GM12873 (cell line): ENCODE data around the gene OTOP3.

Experiments
- CTCF ChIP-seq: IDR thresholded peaks from 2 replicates; pipeline ENCODE4 v1.5.1; 2012; ENCODE audit warnings: low read depth, mild to moderate bottlenecking, moderate library complexity, low read length, control low read depth; ENCODE audit not compliant: insufficient read depth; ENCODE audit errors: missing control alignments

Gene OTOP3

DNA sequence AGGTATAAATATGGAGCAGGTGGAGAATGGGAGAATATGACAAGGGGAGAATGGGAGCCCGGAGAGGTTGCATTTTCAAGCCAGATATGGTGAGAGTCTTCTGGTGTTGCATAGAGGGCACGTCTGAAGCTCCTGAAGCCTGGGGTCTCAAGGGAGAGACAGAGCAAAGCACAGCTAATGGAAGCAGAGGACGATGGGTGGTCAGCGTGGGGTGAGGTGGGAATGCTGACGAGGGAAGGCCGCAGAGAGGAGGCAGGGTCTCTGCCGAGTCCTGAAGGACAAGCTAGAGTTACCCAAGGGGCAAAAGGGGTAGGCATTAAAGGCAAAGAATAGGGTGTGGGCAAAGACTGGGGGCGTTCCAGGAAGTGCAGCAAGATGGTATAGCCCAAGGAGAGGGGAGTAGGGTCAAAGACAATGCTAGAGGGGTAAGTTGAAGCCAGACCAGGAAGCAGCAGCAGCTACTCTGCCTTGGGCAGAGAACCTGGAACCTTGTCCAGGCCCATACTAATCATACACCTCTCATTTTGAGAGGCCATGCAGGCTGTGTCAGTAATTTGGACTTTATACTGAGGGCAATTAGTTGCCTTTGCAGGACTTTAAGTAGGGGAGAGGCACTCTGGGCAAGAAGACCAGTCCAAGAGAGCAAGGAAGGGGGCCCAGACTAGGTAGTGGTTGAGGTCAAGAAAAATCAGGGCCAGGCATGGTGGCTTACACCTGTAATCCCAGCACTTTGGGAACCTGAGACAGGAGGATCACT, 2.7 kb downstream of the OTOP3 start:
- no peak for TF ChIP-seq CTCF

DNA sequence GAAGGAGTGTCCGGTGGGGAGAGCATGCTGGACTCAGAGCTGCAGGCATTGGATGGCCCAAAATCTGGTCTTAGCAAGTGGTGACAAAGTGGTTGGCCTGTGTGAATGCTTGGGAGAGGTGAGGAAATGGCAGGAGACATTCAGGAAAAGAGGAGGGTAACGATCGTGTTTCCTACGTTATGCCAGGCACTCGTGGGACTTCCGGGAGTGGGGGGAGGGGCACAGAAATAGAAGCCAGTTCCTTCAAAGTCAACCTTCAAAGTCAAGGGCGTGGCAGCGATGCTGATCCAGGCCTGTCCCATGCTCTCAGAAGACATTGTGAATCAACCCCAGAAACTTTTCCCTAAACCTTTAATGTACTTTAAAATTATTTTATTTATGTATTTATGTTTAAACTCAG, 3.8 kb downstream of the OTOP3 start:
- TF ChIP-seq CTCF: no peak

GRCh38 chr17:74941128-74941725, 5.5 kb downstream of the OTOP3 start:
- no peak for TF ChIP-seq CTCF

DNA sequence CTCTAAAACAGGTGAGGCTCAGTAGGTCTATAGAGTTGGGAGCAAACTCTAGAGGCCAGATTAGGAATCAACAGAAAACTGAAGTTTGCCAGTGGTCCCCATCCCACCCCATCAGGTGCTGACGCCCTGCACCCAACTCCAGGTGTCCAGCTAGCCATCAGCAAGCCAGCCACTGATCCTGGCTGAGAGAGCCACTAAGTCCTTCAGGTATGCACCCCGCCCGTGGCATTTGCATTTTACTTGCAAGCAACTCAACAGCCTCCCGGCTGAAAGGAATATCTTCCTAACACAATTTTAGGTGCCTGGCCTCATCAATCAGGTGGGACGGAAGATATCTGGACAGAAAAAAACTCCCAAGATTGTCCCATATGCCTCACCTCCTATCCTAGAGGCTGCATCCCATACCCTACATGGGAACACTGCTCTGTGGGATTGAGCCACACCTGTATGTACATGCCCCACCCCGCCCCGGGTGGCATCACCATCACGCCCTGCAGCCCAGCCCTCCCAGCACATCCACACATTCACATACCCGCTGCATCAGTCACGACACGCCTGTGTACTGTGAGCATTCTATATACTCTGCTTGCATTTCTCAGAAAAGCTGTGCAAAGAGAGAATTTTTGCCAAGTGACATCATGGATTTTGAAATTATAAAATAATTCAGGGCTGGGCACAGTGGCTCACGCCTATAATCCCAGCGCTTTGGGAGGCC, 8.3 kb downstream of the OTOP3 start:
- TF ChIP-seq CTCF: no peak

DNA sequence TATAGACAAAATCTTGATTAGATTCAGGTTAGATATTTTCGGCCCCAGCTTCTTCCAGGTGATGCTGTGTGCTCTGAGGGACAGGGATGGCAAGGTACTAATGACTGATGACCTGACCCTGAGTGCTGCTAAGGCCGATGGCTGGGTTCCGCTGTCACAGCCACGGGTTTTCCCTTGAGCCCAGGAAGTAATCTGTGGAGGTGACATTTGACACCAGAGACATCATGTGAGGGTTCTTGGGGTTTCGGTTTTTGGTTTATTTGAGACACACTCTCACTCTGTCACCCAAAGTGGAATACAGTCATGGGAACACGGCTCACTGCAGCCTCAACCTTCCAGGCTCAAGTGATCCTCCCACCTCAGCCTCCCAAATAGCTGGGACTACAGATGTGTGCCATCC, 9.8 kb downstream of the OTOP3 start:
- no peak for TF ChIP-seq CTCF

GRCh38 chr17:74946641-74947040, 10.9 kb downstream of the OTOP3 start:
- no peak for TF ChIP-seq CTCF

- TF ChIP-seq CTCF: no peak
Measured at GRCh38 chr17:74947041-74947754, 11.5 kb downstream of the OTOP3 start.
